Activated CD4-positive, alpha-beta memory T cell treated with anti-CD3 and anti-CD28 coated beads for 36 hours (primary cell): ENCODE results near the gene CPNE7. TPM values are rescaled to one million over a fixed set of nuclear protein-coding genes. Genes with fewer than 3 reads are reported as not detected.

Experiments used
- CTCF ChIA-PET: fragments of 350-600 bp; sonication (Branson Sonifier 250); formaldehyde crosslinking; loops from one replicate; lab custom pipeline; 2021; ENCODE audit warnings: antibody characterized with exemption, inconsistent platforms; lab: Charles Lee
- POLR2A ChIA-PET: fragments of 350-600 bp; sonication (Branson Sonifier 250); formaldehyde crosslinking; loops from one replicate; lab custom pipeline; 2021; ENCODE audit warnings: antibody characterized with exemption; lab: Charles Lee
- DNase-seq: peaks from one replicate; pipeline ENCODE4 v3.0.0-alpha.2; 2020
- H3K27ac Mint-ChIP-seq: one replicate; pipeline ENCODE4 v1.8.0; 2021; ENCODE audit warnings: mixed read lengths
- H3K27me3 Mint-ChIP-seq: one replicate; pipeline ENCODE4 v1.8.0; 2021; ENCODE audit warnings: mixed read lengths
- H3K36me3 Mint-ChIP-seq: one replicate; pipeline ENCODE4 v1.8.0; 2021; ENCODE audit warnings: mixed read lengths
- H3K4me1 Mint-ChIP-seq: one replicate; pipeline ENCODE4 v1.8.0; 2021; ENCODE audit warnings: low read depth, mixed read lengths
- H3K4me3 Mint-ChIP-seq: one replicate; pipeline ENCODE4 v1.8.0; 2021; ENCODE audit warnings: mild to moderate bottlenecking, mixed read lengths
- H3K9me3 Mint-ChIP-seq: one replicate; pipeline ENCODE4 v1.8.0; 2021; ENCODE audit warnings: mixed read lengths
- intact Hi-C: fragments of 100-400 bp; cut with micrococcal nuclease; formaldehyde crosslinking; loops from one replicate; pipeline ENCODE4 v1.15.1; 2023
- total RNA-seq, 2 experiments: library from RNA; stranded (reverse); gene quantifications; one replicate each; pipeline ENCODE4 v1.2.3, GENCODE V29; 2021

The CPNE7 gene
- total RNA-seq, 2 experiments from 2014 or later = 6.2 to 7.1 TPM

DNA sequence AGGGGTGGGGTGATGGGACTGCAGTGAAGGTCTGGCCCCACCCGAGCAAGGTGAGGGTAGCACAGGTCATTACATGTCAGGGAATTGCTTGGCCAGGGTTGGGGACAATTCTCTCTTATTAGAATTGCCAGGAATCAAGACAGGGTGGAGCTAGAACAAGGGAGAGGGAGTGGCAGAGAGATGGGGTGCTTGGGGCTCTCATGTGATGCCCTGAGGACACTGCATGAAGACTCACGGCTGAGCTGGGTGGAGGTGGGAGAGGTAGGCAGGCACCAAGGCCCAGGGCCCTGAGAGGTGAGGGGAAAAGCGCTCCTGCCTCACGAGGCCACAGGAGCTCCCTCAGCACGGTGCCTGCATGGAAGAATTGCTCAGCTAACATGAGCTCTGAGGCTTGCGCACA is 41.5 kb downstream of the CPNE7 start:
- Mint-ChIP-seq H3K4me3 (no peak overlapping the region), H3K27ac (no peak overlapping the region), H3K27me3 (no peaks in the 10 kb centered on the region), H3K36me3 (no peaks in the 10 kb centered on the region), H3K9me3 (peaks cover 7% of the 10 kb centered on the region), H3K4me1 (peaks cover 7% of the 10 kb centered on the region)
- POLR2A ChIA-PET = no interaction called here
- DNase-seq = no peak
- CTCF ChIA-PET = no interaction called here
- intact Hi-C loops = no loop called here

DNA sequence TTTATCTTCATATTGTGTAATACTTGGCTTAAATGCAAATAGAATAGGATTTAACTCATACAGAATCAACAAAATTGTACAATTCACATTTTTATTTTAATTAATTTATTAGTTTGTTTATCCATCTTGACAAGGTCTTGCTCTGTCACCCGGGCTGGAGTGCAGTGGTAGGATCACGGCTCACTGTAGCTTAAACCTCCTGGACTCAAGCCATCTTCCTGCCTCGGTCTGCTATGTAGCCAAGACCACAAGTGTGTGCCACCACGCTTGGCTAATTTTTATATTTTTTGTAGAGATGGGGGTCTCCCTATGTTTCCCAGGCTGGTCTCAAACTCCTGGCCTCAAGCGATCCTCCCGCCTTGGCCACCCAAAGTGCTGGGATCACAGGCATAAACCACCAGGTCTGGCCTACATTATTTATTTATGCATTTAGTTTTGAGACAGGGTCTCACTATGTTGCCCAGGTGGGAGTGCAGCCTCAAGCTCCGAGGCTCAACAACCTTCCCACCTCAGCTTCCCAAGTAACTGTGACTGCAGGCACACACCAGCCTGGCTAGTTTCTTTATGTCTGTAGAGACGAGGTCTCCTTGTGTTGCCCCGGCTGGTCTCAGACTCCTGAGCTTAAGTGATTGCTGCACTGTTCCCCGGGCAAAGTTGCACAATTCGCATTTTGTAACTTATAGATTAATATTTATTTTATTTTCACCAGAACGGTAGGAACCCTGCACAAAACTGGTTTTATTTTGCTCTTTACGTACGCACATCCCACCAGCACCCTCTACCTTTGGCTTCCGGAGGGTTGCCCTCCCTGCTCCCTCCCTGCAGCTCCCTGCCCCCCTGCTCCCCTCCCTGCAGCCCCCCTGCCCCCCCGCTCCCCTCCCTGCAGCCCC is 42.8 kb downstream of the CPNE7 start:
- intact Hi-C loops = no loop called here
- peaks cover 7% of the 10 kb centered on the region for H3K9me3 Mint-ChIP-seq
- POLR2A ChIA-PET = no interaction called here
- no peaks in the 10 kb centered on the region for H3K36me3 Mint-ChIP-seq
- DNase-seq = no peak
- peaks cover 7% of the 10 kb centered on the region for H3K4me1 Mint-ChIP-seq
- H3K27ac Mint-ChIP-seq = no peak overlapping the region
- no peak overlapping the region for H3K4me3 Mint-ChIP-seq
- CTCF ChIA-PET = interaction anchor here (1.0 kb wide), 1 partner anchor 23 kb away, joined by 3 read pairs; no protein-coding TSS in a partner anchor
- H3K27me3 Mint-ChIP-seq = peaks cover 4% of the 10 kb centered on the region

GRCh38 chr16:89619840-89620239 is 44.3 kb downstream of the CPNE7 start:
- H3K9me3 Mint-ChIP-seq = peaks cover 7% of the 10 kb centered on the region
- no peaks in the 10 kb centered on the region for H3K36me3 Mint-ChIP-seq
- ChIA-PET POLR2A (no interaction called here), CTCF (no interaction called here)
- peaks cover 12% of the 10 kb centered on the region for H3K27me3 Mint-ChIP-seq
- peaks cover 7% of the 10 kb centered on the region for H3K4me1 Mint-ChIP-seq
- H3K4me3 Mint-ChIP-seq = no peak overlapping the region
- DNase-seq = no peak
- H3K27ac Mint-ChIP-seq = no peak overlapping the region
- intact Hi-C loops = no loop called here

DNA sequence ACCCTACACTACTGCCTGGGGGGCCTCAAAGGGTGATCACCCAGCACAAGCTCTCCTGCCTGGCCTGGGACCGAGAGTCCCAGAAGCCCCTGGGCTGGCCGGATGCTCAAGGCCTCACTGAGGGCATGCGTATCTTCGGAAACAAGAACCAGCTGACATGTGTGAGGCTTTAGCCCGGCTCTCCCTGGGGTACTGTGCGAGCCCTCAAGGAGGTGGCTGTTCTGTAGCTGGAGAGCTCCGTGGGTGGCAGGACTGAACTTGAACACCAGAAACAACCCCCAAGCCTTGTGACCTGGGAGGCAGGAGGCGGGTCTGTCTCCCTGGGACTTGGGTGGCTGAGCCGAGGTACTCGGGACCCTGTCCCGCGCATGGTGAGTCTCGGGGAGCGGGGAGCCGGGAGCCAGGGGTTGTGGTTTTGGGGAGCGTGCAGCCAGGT is 44.9 kb downstream of the CPNE7 start:
- no peak for DNase-seq
- Mint-ChIP-seq H3K4me1 (peaks cover 7% of the 10 kb centered on the region), H3K36me3 (no peaks in the 10 kb centered on the region), H3K4me3 (no peak overlapping the region), H3K9me3 (peaks cover 7% of the 10 kb centered on the region), H3K27ac (no peak overlapping the region), H3K27me3 (peaks cover 12% of the 10 kb centered on the region)
- CTCF ChIA-PET = no interaction called here
- intact Hi-C loops = no loop called here
- POLR2A ChIA-PET = no interaction called here

- intact Hi-C loops = no loop called here
- ChIA-PET POLR2A (no interaction called here), CTCF (no interaction called here)
- H3K36me3 Mint-ChIP-seq = no peaks in the 10 kb centered on the region
- peaks cover 7% of the 10 kb centered on the region for H3K4me1 Mint-ChIP-seq
- peaks cover 7% of the 10 kb centered on the region for H3K9me3 Mint-ChIP-seq
- H3K27me3 Mint-ChIP-seq = peaks cover 12% of the 10 kb centered on the region
- no peak for DNase-seq
- H3K27ac Mint-ChIP-seq = no peak overlapping the region
- H3K4me3 Mint-ChIP-seq = no peak overlapping the region
Measured at GRCh38 chr16:89621136-89621697, 45.7 kb downstream of the CPNE7 start.

DNA sequence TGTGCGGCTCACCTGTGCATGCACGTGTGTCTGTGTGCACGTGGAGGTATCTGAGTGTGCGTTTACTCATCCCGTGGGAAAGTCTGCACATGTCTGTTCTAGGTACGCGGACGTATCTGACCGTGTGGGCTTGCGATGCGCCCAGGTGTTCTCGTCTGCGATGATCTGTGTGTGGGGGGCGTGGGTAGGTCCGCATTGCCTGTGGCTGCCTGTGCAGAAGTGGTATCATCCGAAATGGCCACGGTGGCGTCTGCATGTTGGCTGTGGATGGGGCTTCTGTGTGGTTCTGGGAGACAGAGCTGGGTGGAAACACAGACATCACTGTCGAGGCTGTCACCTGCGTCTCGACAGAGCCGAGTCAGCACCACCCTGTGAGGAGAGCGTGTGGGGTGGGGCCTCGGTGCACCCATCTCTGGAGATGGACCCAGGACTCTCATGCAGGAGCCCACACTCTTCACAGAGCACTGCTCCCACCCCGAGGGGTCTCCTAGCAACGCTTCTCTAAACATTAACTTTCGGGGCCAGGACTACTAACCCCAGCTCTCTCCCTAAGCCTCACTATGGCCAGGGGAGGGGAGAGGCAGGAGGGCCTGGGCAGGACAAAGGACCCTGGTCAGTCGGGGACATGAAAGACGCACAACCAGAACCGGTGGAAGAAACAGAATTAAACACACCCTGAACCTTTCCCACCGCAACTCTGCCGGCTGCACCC is 46.3 kb downstream of the CPNE7 start:
- intact Hi-C loops = no loop called here
- Mint-ChIP-seq H3K36me3 (no peaks in the 10 kb centered on the region), H3K9me3 (peaks cover 2% of the 10 kb centered on the region), H3K27ac (no peak overlapping the region), H3K27me3 (peaks cover 12% of the 10 kb centered on the region), H3K4me3 (no peak overlapping the region), H3K4me1 (peaks cover 2% of the 10 kb centered on the region)
- POLR2A ChIA-PET = no interaction called here
- DNase-seq = no peak
- CTCF ChIA-PET = no interaction called here

DNA sequence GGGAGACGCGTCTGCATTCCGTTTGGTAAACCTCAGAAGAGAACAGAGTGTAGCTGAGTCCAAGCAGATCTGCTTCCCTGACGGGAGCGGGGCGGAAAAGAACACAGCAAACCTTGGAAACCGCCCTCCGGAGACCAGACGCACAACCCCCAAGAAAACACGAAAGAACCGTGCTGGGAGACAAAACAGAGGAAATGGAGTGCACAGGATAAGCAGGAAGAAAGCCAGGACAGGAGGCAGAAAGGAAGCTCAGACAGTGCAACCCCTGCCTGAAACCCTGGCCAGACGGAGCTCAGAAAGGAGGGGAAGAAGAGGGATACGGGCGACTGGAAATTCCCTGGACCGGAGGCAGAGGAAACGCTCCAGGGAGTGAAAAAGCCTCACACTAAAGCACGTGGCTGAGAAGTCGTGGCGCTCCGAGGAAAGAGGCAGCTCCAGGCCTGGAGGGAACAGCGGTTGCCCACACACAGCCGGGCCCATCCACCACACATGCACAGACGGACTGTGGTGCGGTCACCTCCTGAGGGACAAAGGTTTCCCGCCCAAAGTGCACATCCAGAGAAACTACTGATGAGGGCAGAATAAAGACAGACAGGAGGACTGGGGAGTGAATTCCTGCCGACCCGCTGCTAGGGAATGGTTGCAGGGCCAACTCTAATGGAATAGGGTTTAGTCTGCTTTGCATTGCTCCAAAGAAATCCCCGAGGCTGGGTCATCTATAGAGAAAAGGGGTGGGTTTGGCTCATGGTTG is 48.1 kb downstream of the CPNE7 start:
- DNase-seq = no peak
- intact Hi-C loops = no loop called here
- Mint-ChIP-seq H3K4me1 (no peaks in the 10 kb centered on the region), H3K27me3 (peaks cover 12% of the 10 kb centered on the region), H3K4me3 (no peak overlapping the region), H3K9me3 (no peaks in the 10 kb centered on the region), H3K36me3 (no peaks in the 10 kb centered on the region), H3K27ac (no peak overlapping the region)
- ChIA-PET CTCF (no interaction called here), POLR2A (no interaction called here)

GRCh38 chr16:89624777-89625761 is 49.5 kb downstream of the CPNE7 start:
- Mint-ChIP-seq H3K4me3 (no peak overlapping the region), H3K36me3 (no peaks in the 10 kb centered on the region), H3K27ac (no peak overlapping the region), H3K9me3 (no peaks in the 10 kb centered on the region), H3K4me1 (no peaks in the 10 kb centered on the region), H3K27me3 (peaks cover 12% of the 10 kb centered on the region)
- intact Hi-C loops = no loop called here
- POLR2A ChIA-PET = no interaction called here
- no peak for DNase-seq
- CTCF ChIA-PET = no interaction called here

DNA sequence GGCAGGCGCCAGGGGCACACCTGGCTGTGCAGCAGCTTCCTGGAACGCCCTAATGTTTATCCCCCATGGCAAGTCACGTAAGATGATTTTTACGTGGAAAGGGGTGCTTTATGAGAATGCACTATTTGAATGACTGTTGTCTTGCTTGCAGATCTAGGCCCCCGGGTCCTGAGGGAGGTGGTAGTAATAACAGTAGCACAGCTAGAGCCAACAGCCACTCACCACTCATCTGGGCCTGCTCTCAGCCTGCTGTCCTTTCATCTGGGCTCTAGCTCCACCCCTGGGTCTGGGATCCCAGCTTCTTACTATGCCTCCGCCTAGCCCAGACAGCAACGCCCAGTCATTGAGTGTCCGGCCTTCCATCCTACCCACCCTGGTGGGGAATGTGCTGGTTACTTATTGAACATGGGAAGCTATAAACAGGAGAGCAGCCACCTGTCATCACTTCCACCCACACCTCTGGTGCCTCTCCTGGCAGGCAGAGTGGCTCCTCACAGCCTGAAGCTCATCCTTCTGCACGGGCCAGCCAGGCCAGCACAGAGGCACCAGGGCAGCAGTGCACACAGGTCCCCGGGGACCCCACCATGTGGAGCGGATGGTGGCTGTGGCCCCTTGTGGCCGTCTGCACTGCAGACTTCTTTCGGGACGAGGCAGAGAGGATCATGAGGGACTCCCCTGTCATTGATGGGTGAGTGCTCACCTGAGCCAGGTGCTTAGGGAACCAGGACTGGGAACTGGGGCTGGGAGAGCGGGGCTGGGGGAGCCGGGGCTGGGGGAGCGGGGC is 54.5 kb downstream of the CPNE7 start:
- Mint-ChIP-seq H3K4me3 (no peak overlapping the region), H3K27me3 (no peaks in the 10 kb centered on the region), H3K4me1 (no peaks in the 10 kb centered on the region), H3K36me3 (no peaks in the 10 kb centered on the region), H3K9me3 (no peaks in the 10 kb centered on the region), H3K27ac (no peak overlapping the region)
- no peak for DNase-seq
- CTCF ChIA-PET = no interaction called here
- POLR2A ChIA-PET = no interaction called here
- intact Hi-C loops = no loop called here

- DNase-seq = no peak
- no peaks in the 10 kb centered on the region for H3K27me3 Mint-ChIP-seq
- H3K9me3 Mint-ChIP-seq = no peaks in the 10 kb centered on the region
- no peaks in the 10 kb centered on the region for H3K36me3 Mint-ChIP-seq
- H3K27ac Mint-ChIP-seq = no peak overlapping the region
- no peak overlapping the region for H3K4me3 Mint-ChIP-seq
- CTCF ChIA-PET = interaction anchor here (1.2 kb wide), 1 partner anchor 9 kb away, joined by 4 read pairs; no protein-coding TSS in a partner anchor
- H3K4me1 Mint-ChIP-seq = no peaks in the 10 kb centered on the region
- intact Hi-C loops = no loop called here
- POLR2A ChIA-PET = no interaction called here
Measured at GRCh38 chr16:89633064-89633631, 57.6 kb downstream of the CPNE7 start.
